ENCODE results near the gene ANTXRL.
"Not testable (repeated sequence)": the region's sequence is repeated elsewhere in the genome, so short reads cannot be mapped to it uniquely, and the experiment has no call there.

ANTXRL gene

DNA sequence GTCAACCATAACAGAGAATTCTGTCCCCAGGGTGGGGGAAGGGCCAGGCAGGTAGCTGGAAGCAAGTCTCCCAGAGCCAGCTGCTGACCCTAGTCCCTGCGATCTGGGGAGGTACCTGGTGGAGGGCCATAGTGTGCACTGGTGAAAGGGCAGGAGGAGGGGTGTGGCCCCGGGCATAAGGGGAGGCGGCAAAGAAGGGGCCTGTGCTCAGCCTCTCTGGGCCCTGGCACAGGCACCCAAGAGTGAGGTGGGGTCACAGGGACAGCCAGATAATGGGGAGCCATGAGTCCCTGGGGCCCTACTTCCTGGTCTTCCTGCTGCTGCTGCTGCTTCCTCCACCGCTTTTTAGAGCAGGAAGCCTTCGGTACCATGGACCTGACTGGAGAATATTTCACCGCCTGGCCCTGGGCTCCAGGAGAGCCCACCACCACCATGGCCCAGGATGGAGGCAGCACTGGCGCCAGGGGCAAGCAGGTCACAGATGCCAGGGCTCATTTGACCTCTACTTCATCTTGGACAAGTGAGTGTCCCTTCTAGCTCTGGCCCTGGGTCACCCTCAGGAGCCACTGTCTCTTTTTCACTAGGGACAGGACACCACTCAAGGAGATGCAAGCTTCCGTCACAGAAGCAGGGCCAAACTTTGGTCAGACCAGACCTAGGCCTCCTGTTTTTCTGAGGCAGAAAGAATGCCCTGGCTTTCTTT, at the start of gene ANTXRL:
Gene ANTXRL, plus strand, starts transcription at position 7 of the 703 bp plus-strand sequence. Its CDS starts 266 bp downstream, at position 273.
- DNase-seq, result no peak

DNA sequence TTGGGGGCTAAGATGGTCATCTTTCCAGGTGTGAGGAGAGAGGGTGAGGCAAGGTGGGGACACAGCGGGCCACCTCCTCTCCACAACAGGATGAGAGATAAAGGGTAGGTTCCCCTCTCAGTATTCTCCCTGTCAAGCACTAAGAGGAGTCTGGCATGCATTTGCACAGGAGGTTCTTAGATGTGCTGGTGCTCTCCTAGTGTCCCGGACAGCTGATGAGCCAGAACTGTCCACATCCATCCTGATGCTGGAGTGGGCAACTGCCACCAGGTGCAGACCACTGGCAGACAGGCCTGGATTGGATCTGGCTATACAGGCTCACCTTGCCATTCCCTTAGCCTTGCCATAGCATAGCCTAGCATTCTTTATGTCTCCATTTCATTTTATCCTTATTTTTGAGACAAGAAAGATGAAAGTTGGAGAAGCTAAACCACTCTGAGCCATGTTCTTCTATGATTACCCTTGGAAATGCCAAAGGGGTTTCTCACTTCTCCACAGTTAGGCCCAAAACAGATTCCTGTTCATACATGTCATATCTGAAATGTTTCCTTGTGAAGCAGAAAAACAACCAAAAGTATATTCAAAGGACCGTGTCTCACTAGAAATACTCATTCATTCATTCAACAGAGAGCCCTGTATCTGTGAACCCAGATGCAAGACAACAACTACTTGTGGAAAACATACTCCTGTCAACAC, 48.8 kb upstream of the ANTXRL start:
- no peak for DNase-seq

DNA sequence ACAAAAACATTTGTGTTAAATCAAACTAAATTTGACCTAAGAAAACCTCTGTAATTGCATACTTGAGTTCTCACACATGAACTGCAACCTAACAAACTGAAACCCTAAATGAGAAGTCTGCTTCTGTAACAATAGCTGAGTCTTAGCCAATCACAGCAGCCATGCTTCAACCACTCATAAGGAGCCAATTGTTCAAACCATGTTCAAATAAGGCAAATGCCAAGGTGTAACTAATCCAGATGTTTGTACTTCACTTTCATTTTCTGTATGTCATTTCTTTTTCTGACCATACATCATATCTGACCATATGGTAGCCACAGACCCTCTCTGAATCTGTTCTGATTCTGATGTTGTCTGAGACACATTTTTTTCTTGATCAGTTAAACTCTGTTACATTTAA, 47.5 kb upstream of the ANTXRL start:
- DNase-seq, result no peak

DNA sequence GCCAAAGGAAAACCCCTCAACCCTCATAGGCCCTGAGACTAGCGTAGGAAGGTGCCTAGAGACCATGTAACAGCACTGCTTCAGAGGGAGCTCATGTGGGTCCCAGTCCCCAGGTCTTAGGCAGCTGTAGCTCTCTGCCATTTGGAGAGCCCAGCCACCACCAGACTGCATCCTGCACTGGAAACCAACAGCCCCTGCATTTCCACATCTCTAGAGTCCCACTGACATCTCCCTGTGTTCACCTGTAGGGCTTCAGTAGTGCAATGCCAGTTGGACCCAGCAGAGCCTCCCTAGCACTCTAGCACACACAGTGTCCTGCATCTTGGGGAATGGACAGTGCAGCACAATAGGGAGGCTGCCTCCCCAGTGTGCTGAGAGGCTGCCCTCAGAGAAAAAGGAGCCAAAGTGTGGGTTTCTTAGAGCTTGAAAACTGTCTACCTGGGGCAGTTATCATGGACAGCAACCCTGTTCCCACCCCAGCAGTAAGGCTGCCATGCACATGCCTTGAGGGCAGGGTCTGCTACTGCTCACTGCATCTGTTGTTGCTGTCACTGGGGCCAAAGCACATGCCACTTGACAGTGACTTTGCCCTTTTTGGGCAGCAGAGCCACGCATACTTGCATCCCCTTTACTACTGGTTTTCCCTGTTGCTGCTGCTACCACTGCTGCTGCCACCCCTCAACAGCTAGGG, 46.7 kb upstream of the ANTXRL start:
- DNase-seq, result no peak

DNA sequence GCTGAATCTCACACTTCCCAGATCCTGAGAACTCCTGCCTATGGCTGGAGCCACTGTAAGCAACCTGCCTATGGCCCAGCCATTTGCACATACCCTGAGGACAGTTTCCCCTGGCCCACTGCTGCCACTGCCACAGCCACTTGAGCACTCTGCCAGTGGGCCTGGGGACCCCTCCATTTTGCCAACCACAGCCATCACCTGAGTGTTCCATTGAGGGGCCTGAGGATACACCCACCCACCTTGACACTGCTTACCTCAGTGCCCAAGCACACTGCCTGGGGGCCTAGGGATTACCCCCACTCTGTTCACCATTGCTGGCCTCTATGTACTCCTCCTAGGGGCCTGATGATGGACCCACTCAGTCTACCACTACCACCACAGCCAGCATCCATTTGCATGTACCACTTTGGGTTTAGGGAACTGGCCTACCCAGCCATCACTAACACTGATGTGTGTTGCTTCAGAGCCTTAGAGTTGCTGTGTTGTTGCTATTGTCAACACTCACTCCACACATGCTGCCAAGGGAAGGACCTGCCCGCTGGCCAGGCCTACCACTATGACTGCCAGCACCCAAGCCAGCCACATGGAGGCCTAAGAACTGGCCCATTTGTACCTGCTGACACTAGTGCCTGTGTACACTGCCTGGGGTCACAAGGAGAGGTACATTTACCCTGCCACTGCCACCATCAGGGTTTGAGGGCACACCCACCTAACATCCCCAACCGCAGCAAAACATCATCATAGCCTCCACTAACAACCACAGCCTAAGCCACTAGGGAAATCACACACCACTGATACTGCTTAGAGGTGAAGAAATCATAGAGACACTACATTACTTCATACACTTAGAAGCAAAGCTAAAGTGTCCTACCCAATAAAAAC, 45.9 kb upstream of the ANTXRL start:
- no peak for DNase-seq

DNA sequence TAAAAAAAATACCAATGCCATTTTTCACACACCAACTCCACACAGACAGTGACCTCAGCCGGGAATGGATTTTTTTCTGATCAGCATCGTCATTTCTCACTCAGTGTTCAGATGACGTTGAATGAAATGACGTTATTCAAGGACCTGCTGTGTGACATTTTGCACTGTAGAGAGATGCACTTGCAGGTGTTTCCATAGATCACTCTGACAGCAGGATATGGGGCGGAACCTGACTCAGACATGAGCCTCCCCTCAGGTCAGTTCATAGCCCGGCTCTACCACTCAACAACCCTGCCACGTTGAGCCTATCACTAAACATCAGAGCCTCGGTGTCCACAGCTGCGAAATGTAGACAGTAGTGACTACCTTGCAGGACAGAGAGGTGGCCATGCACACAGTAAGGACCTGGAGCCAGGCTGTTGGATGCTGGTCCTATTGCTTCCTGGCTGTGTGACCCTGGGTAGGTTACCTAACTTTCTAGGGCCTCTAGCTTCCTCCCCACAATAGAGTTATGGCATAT, 41.4 kb upstream of the ANTXRL start:
- no peak for DNase-seq

DNA sequence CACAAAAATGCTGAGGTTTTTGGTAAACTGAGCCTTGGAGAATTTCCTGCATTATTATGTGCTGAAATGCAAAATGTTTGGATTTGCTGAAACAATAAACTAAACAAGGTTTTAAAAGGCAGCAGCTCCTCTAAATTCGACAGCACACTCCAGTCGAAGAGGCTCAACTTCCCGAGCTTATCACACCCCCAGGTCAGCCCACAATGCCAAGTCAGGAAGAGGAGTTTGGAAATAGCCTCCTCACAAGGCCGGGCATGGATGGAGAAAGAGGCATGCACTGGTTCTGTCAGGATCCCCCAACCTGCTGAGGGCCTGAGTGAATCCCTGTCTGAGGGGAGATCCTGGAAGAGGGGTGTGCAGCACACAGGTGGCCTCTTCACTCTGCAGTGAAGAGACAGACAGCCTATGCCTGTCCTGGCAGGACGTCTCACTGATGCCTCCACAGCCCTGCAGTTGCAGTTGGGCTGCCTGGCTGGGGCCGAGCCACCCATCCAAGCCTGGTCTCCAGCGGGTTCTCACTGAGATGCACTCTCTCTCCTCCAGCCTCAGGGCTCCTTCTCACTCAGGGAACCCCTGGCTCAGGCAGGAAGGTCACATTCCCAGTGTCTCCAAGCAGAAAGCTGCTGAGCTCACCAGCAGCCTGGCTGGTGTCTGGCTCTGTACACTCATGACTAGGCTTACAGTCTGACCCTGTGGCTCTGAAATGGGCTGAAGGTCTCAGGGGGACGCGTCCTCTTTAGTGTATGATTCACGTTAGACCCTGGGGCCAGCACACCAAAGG, 40.2 kb upstream of the ANTXRL start:
- not testable (repeated sequence) for DNase-seq

DNA sequence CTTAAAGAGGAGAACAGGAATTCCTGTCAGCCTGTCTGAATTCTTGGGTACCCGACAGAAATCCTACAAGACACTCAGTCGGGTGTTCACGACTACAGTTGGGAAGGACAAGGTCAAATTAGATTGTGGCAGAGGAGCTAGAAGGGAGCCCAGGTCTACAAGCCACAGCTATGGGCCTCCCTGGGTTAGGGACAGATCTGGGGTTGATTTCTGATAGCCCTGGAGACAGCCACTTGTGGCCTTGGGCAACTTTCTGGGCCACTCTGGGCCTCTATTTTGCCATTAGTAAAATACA, 39.7 kb upstream of the ANTXRL start:
- DNase-seq, result no peak

DNA sequence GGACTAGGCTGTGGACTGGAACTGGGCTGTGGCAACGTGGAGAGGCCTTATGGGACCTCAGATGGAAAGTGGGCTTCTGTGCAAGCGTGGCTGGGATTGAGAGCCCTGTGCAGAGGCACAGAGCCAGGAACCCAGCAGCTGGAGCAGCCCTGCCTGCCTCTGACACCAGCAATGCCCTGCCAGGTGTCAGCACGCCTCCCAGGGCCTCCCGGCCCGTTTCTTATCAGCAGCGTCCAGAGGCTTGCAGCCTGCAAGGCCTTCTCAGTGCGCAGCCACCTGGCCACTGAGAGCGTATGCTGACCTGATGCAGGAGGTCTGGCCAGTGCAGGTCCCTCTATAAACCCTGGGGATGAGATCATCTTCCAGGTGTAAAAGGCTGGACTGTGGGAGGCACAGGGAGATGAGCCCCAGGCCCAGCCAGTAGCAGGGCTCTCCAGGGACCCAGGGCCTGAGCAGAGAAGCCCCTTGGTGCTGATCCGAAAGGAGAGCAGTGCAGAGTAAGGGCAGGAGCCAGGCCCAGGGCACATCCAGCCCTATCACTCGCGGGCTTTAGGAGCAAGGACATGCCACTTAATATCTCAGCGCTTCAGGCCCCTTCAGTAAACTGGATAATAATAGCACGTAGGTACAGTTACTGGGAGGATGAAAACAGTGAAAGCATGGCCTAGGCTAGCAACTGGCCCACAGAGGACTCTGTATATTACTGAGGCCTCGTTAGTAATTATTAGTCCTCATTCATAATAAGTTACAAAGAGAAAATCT, 38.8 kb upstream of the ANTXRL start:
- DNase-seq, result no peak

DNA sequence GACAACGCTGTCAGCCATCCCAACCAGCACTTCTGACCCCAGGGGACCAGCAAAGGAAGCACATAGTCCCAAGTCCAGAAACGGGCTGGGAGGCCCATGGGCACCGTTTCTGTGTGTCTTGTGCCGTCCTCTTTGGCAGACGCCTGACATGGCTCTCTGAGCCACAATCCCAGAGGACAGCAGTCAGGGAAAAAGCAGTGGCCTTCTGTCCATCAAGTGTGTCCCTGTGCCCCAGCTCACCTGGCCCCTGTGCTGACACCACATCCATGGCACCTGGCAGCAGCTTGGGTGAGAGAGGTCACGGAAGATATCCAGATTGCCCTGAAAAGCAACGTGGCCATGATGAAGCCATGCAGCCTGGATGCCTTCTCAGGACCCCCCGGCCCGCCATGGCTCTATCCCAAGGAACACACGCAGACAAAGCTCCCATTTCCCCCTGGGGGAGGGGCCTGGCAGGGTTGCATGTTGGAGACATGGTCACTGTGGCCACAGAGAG, 38.1 kb upstream of the ANTXRL start:
- no peak for DNase-seq

DNA sequence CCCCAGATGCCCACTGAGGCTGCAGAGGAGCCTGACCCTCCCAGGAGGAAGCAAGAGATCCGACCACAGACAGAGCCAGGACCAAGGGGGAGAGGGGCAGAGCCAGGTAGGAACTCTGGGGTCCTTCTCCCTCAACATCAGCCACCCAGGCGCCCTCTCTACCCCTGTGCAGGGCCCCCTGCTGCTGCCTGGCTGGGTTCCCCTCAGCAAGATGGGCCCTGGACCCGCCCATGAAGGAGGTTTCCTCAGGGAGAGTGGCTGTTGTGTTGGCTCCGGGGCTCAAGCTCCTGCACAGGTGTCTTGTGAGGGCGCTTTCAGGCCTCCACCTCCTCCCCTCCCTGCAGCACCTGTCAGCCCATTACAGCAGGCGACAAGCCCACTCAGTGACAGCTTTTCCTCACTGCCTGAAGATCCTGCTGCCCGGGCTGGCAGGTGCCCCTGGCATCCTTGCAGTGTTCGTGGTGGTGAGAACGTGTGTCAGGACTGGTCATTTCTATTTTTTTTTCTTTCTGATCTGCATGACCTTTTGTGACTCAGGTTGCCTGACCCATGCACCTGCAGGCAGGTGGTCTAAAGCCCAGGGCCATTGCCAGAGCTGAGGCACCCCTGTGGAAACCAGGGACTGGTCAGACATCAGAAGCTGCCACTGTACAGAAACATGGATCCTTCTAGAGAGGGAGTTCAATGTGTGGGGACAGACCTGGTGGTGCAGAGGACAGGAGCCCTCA, 37.0 kb upstream of the ANTXRL start:
- not testable (repeated sequence) for DNase-seq

DNA sequence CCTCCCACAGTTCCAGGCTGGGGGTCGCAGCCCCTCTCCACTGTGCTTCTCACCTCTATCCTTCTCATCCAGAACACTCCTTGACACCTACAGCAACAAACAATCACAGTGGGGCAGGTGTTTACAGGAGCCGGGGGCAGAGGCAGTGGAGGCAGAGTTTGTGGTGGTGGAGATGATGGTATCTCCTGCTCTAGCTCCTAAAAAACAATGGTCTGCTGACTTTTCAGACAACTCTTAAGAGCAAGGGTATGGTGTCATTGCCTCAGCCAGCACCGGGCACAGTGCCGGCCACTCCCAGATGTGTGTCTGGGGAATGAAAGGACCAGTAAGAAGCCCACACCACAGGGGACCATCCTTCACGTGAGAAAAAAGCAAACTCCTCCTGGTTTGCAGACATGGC, 36.3 kb upstream of the ANTXRL start:
- no peak for DNase-seq

DNA sequence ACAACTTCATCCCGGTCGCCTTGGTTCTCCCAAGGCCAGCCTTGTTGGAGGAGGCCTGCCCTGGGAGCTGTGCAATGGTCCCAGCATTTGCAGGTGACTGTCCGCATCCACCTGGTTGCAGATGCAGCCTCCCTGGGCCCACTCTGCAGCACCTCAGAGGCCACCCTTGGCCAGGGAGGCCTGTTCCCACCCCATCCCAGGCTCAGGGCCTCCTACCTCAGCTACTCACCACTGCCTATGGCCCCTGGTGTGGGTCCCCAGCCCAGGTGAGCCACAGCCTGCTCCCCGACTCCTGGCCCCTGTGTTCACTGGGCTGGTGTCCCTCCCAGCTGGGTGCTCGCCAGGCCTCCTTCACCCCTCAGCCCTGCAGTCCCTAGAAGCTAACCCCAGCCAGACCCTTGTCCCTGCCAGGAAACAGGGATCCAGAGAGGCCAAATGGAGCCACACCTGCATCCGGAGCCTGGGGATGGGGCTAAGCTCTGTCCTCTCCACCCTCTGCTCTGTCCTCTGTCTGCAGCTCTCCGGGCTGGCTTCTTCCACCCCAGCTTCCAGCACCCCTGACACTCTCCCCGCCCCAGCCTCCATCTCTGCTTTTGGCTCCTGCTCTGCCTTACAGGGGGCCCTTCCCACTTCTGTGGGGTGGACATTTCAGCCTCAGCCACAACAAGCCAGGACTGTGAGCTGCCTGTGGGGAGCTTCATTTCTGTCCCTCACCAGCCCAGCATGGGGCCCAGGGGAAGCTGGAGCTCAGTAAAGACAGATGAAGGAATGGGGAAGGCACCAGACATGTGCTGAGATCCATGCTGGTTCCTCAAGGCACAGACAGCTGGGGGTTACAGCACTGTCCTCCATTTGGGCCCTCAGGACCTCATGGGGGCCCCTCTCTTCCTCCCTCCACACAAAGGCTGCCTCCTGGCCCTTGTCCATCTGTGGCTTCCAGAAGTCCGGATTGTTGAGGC, 35.6 kb upstream of the ANTXRL start:
- DNase-seq, result no peak

DNA sequence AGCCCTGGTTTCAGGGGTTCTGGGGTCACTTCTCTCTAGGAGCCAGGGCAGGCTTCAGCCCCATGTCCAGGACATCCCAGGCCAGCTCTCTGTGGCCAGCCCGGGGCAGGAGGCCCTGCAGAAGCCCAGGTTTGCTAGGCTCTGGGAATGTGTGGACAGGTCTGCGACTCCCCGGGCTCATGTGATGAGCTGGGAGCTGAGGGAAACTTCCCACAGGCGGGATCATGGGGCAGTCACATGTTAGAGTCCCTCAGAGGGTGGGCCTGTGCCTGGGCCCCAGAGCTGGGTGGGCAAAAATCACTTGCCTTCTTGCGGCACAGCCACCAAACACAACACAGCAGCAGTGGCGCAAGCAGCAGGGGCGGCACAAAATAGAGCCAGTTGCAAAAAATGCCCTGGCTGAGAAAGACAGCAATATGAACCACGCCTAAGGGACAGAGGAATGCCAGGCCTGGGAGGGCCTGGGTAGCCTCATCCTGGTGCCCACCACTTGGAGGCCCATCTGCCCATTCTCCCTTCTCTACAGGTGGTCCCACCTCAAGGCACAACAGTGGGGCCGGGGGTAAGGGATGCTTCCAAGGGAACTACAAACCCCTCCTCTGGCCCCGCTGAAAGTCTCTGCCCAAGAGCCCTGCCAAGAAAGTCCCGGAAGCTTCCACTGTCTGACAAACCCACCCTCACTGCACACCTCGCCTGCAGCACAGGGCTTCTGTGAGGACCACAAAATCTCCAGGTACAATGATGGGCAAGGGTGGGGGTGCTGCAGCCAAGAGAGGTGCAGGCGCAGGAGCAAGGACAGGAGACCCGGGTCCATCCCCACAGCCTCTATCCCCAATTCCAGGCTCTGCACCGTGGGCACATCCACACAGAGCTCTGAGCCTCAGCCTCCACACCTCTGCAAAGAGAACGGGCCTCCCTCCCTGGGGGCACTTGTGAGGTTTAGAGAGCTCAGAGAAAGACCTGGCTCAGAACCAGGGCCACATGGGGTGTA, 34.6 kb upstream of the ANTXRL start:
- DNase-seq, result no peak

DNA sequence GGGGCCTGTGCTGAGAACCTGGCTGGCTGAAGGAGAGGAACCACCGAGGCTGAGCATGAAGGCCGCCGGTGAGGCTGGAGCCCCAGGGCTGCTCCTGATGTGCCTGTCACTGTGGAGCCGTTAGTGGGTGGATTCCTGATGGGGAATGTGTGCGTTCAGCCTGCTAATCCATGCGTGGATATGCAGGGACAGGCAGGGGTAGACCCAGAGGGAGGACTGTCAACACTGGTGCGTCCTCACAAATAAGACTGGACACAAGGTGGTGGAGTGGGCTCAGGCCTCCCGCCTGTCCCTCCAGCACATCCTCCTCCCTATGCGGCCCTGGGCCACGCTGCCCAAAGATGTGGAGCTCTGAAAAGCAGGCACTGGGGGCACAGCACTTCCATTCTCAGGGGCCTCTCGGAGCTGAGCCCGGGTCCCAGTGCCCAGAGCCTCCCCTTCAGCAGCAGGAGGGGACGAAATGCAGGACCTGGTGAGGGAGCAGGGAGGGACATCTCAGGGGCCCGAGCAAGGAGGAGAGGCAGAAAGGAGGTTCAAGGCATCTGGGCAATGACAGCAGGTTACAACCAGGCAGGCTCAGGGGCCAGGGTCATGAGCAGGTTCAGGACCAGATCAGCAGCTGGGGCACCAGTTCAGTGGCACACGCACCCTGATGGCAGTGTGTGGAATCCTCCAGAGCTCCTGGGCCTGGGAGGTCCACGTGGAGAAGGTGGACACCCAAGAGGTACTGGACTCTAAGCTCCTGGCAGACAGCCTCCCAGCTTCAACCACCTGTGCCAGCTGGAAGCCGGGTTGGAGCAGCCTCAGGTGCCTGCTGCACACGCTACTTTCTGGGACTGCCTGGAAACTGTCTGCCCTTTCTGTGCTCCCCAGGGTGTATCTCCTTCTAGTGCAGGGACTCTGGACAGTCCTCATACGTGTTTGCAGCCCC, 33.5 kb upstream of the ANTXRL start:
- no peak for DNase-seq

DNA sequence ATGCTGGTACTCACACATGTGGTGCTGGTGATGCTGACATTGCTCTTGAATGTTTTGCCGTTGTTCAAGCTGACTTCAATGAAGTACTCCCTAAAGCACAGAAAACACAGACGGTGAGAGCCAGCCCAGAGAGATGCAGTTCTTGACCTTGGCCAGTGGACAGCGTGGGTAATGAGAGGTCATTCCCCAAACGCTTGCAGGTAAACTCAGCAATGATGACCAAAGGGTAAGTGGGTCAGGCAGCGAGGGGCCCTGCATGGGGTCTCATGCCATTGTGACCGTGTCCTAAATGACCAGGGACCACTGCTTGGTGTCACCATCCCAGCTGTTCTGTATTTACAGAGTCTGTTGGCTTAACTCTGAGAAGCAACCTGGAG, 32.8 kb upstream of the ANTXRL start:
- no peak for DNase-seq

DNA sequence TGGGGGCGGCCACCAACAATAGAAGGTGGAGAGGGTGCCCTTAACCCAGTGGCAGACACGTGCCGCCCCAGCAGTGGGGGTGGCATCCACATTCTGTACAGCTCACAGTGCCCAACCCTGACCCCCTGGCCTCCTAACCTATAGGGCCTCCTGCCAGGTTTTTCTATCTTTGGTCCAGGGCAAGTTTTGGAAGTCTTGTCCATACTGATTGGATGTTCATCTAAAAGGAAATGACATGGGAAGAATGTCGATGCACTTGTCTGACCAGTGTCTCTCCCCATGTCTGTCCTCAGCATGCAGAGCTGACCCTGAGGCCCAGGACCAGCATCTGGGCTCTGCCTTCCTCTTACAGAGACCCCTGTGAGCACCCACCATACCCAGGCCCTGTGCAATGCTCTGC, 32.3 kb upstream of the ANTXRL start:
- DNase-seq, result no peak
